Measurements from ENCODE around the gene RAB21. TPM values are rescaled to one million over a fixed set of nuclear protein-coding genes. Genes with fewer than 3 reads are reported as not detected.

The RAB21 gene, protein sequence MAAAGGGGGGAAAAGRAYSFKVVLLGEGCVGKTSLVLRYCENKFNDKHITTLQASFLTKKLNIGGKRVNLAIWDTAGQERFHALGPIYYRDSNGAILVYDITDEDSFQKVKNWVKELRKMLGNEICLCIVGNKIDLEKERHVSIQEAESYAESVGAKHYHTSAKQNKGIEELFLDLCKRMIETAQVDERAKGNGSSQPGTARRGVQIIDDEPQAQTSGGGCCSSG
- polyA plus RNA-seq (ENCODE audit: insufficient read length), result 76.8 TPM
- long read RNA-seq, donor 1, full-length matches to known transcripts, result 22 of 29 reads
- long read RNA-seq, donor 1, partial matches to known transcripts, result 7 of 29 reads
- long read RNA-seq, donor 1, other reads (novel, unspliced or antisense), result 0 of 29 reads
- long read RNA-seq, donor 2, full-length matches to known transcripts, result 15 of 15 reads
- long read RNA-seq, donor 2, partial matches to known transcripts, result 0 of 15 reads
- long read RNA-seq, donor 2, other reads (novel, unspliced or antisense), result 0 of 15 reads
- long read RNA-seq, donor 3, full-length matches to known transcripts, result 14 of 20 reads
- long read RNA-seq, donor 3, partial matches to known transcripts, result 6 of 20 reads
- long read RNA-seq, donor 3, other reads (novel, unspliced or antisense), result 0 of 20 reads
- long read RNA-seq, donor 4, result 0 reads
- long read RNA-seq, donor 5, full-length matches to known transcripts, result 22 of 22 reads
- long read RNA-seq, donor 5, partial matches to known transcripts, result 0 of 22 reads
- long read RNA-seq, donor 5, other reads (novel, unspliced or antisense), result 0 of 22 reads
- long read RNA-seq, donor 6, full-length matches to known transcripts, result 19 of 19 reads
- long read RNA-seq, donor 6, partial matches to known transcripts, result 0 of 19 reads
- long read RNA-seq, donor 6, other reads (novel, unspliced or antisense), result 0 of 19 reads
- long read RNA-seq, donor 7, full-length matches to known transcripts, result 11 of 11 reads
- long read RNA-seq, donor 7, partial matches to known transcripts, result 0 of 11 reads
- long read RNA-seq, donor 7, other reads (novel, unspliced or antisense), result 0 of 11 reads
- long read RNA-seq, donor 8, full-length matches to known transcripts, result 7 of 7 reads
- long read RNA-seq, donor 8, partial matches to known transcripts, result 0 of 7 reads
- long read RNA-seq, donor 8, other reads (novel, unspliced or antisense), result 0 of 7 reads

DNA sequence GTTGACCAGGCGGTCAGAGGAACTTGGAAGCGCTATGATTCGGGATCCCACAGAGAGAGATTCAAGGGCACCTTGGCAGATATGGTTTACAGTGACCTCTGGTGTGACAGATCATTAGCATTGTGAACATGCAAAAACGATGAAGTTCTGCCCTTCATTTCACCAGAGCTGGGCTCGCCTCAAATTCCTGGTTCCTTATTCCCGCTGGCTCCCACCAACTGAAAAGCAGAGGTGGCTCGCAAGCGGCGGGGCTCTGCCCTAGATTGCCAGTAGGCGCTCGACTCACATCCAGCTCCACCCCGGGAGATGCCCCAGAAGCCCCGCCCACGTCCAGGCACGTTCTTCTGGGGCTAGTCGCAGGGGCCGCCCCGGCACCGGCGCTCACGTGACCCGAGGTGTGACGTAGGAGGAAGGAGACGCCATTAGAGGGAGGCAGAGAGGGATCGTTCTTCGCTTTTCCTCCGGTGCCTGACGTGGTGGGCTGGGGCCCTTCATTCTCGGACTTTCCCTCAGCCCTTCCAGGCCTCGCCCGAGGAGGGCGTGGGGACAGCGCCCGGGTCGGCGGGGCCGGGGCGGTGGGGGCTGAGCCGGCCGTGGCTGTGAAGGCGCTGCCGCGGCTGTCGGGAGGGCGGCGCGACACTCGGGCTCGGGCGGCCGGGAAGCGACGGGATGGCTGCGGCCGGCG, at the start of gene RAB21:
Gene RAB21, plus strand, starts transcription at position 403 of the 685 bp plus-strand sequence. Its CDS starts 267 bp downstream, at position 670.
- peak; percentile 95 for DNase-seq

DNA sequence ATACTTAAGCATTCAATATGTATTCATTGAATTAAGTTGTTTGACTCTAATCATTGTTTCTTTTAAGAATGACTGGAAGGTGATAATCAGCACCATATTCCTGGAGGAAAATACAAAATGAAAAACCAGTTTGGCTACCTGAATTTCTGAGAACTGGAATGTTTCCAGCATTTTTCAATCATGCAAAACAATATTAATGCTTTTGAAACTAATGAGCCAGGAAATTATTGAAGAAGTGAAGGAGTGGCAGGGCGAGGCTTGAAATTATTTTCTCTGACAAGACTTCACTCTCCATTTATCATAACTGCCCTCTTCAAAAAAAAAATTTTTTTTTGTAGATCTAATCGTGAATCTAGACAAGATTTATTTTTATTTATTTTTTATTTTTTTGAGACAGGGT, 49.7 kb upstream of the RAB21 start:
- DNase-seq, result peak; percentile 15

DNA sequence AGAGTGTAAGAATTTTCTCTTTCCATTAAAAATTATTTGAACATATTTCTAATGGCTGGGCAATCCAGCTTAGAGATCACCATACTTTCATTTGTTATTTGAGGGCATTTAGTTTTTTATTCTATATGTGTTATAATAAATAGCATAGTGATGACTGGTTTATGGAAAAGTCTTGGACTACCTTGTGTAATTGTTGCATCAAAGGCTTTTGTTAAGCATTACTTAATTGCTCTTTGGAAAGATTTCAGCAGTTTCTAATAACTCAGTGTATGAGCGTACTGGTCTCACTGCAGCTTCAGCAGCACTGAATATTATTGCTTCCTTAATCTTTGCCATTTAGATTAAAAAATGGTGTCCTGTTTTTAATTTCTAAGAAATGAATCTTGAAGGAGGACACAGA, 46.0 kb upstream of the RAB21 start:
- DNase-seq, result no peak

DNA sequence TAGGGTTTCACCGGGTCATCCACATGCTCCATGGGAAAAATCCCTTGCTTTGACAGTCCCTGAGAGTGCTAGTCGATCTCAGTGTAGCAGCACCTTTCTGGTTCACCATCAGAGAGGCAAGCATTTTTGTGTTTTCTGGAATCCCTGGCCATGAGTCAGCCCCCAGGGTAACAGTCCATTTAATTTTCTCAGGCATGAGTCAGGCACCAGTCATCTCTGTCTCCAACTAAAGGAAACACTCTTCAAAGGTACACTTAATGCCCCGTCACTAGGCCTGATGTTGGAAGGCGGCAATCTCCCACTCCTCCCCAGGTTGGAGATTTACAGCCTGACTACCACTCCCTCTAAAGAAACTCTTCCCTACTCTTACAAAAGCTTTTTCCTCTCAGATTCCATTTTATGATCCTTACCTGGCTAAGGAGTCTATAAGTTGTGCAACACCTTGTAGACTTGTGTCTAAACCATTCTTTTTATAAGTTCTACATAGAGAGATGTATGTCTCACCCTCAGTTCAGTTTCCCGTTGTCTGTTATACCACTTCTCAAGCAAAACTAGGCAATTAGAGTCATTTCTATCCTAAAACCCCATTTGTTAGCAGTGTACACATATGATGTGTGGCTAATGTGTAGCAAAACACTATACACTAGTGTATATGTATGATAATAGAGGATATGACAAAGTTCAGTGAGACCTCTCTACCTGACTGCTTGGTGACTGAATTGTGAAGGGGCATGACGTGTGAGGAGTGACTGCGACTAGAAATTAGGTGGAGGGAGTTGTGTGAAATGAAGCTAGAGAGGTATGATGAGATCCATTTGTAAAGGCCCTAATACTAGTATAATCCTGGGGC, 44.2 kb upstream of the RAB21 start:
- no peak for DNase-seq

DNA sequence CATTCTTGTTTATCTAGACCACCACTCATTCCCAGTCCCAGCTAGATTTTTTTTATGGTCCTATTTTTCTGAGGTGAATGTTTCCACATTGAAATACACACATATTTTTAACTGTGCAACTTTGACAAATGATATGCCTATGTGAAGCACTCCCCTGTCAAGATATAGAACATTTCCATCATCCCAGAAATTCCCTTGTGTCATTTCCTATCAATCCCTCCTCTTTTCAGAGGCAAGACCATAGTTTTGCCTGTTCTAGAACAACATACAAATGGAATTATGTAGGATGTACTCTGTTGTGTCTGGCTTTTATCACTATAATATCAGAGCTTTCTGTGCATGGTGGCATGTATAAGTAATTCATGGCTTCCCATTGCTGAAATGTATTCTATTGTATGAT, 36.1 kb upstream of the RAB21 start:
- no peak for DNase-seq

DNA sequence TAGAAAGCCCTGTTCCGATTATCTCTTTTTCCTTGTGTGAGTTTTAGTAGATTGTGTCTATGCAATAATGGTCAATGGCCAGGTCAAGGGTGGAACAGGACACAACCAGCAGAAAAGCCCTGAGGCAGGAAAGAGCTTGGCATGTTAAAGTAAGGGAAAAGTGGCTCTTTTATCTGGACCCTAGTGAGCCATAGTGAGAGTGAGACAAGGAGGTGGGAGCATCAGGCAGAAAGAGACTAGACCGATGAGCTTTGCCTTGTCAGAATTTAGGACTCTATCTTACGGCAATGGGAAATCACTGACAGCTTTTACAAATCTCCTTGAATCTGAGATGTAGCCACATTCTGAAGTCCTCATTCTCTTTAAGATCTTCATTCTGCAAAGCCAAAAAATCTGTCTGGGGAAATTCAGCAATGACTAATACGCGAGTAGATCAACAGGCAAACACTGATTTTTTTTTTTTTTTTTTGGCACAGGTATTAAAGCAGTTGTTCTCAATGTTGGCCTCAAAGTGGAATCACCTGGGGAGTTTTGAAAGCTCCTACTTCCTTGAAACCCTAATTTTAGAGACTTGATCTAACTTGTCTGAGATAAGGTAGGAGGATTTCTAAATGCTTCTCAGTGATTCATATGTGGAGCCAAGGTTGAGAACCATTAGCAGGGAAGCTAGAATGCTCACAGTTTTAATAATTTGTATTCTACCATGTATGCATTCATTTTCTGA, 34.9 kb upstream of the RAB21 start:
- DNase-seq, result no peak

DNA sequence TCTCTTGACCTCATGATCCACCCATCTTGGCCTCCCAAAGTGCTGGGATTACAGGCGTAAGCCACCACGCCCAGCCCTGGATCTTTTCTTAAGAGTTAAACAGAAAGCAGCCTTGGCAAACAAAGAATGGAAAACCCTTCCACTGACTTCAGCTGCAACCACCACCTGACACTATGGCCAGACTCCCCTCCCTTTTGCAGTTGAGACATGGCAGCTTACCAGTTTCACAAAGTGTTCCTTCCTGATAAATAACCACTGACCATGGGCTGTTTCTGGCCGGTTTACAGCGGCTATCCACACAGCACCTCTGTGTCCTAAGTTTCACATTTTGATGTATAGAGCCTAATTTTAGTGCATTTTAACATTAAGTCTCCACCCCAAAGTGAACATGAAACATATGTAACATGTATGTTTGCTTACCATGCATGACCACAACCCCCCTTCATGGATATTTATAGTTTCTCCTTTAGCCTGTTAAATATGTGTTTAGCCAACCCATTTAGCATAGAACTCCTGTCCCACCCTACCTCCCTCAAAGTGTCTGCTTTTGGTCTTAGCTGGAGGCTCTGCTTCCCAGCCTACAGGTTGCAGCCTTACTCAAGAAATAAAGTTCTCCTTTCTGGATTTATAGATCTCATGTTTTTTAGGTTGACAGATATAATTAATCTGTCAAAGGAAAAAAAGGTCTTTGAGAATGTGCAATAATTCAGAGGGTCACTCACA, 32.7 kb upstream of the RAB21 start:
- DNase-seq, result no peak

DNA sequence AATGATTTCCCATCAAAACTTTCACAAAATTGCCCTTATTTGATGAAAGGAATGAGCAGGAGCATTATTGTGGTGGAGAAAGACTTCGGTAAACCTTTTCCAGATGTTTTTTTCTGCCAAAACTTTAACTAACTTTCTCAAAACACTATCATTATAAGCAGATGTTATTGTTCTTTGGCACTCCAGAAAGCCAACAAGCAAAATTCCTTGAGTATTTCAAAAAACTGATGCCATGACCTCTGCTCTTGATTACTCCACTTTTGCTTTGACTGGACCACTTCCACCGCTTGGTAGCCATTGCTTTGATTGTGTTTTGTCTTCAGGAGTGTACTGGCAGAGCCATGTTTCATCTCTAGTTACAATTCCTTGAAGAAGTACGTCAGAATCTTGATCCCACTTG, 29.7 kb upstream of the RAB21 start:
- DNase-seq, result no peak

DNA sequence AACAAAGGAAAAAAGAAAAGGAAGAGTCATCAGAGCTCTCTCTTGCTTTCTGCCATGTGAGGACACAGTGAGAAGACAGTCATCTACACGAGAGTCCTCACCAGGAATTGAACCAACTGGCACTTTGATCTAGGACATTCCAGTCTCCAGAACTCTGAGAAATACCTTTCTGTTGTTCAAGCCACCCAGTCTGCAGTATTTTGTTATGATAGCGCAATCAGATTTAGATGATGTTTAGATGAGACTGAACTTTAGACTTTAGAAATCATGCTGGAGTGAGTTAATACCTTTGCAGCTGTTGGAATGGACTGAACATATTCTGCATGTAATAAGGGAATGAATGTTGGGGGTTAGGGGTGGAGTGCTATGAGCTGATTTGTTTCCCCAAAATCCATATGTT, 28.1 kb upstream of the RAB21 start:
- no peak for DNase-seq

DNA sequence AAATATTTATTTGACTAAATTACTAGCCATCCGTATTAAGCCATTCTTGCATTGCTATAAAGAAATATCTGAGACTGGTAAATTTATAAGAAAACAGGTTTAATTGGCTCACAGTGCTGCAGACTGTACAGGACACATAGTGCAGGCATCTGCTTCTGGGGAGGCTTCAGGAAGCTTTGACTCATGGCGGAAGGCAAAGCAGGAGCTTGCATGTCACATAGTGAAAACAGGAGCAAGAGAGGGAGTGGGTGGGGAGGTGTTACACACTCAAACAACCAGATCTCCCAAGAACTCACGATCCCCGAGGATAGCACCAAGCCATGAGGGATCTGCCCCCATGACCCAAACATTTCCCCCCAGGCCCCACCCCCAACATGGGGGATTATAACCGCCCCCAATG, 26.7 kb upstream of the RAB21 start:
- no peak for DNase-seq

DNA sequence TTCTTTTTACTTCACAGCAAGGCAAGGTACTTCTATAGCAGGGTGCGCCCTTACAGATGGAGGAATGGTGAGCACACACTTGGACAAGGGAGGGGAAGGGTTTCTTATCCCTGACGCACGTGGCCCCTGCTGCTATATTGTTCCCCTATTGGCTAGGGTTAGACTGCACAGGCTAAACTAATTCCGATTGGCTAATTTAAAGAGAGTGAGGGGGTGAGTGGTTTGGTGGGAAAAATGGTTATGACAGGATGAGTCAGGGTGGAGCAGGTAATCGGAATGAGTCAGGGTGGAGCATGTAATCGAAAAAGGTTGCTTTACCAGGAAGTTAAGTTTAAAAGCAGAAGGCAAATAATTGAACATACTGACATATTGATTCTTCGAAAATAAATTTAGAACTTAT, 23.7 kb upstream of the RAB21 start:
- no peak for DNase-seq

DNA sequence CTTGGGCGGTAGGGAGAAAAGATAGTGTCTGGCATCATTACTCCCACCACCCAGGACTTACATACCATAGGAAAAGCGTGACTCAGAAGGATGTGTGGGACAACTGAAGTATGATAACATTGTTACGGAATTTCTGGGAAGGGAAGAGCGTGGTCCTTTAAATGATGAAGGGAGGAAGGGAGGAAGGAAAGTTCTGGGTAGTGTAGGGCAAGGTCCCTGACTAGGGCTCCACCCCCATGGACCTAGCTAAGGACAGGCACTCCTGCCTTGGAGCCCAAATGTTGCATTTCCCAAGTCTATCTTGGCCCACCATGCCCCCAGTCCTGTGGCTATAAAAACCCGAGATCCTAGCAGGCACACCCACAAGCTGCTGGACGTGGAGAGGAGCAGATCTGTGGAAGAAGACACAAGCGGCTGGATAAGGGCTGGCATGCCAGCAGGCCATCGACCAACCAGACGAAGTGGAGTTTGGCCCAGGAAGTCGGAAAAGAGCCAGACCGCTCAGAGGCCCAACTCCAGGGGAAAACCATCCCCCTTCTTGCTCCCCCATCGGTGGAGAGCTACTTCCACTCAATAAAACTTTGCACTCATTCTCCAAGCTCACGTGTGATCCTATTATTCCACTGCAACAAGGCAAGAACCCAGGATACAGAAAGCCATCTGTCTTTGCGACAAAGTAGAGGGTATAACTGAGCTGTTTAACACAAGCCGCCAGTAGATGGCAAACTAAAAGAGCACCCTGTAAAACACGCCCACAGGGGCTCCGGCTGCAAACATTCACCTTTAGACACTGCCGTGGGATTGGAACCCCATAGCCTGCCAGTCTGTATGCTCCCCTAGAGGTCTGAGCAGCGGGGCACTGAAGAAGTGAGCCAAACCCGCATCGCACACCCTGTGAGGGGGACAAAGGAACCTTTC, 23.0 kb upstream of the RAB21 start:
- no peak for DNase-seq

DNA sequence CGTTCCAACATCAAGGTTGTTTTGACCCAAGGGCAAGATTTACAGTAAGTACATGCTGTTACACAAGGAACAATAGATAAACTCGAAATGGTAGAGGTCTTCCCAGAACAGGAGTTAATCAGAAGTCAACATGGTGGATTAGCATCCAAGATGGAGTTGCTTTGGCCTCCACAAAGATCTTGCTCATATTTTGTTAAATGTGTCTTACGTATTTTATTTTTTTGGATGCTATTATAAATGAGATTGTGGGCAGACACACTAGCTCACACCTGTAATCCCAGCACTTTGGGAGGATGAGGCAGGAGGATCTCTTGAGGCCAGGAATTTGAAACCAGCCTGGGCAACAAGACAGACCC, 22.3 kb upstream of the RAB21 start:
- no peak for DNase-seq

DNA sequence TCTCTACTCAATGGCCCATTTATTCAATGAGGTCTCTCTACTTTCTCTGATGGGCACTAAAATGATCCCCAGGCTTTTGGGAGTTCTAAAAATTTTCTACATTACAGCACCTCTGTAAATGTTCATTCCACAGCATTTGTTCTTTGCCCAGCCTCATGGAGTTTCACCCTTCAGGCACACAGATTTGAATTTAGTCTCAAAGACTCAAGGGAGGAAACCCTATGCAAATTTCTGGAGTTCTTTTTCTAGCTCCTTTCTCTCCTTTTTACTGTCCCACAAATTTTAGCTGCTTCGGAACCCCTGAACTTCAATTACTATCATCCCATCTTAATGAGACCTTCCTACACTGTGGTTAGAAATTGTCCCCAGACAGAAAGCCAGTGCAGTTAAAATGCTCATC, 17.5 kb upstream of the RAB21 start:
- DNase-seq, result no peak

DNA sequence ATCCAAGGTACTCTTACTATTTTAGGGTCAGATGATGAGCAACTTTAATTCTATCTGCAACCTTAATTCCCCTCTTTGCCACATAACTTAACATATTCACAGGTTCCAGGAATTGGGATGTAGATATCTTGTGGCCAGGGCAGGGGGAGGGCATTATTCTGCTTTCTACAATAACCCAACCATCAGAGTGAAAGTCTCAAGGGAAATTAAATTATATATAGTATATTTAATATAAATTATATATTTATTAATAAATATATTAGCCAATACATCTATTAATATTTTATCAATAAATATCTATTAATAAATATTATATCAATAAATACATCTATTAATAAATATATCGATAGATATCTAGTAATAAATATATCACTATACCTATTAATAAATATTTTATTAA, 11.7 kb upstream of the RAB21 start:
- DNase-seq, result no peak

DNA sequence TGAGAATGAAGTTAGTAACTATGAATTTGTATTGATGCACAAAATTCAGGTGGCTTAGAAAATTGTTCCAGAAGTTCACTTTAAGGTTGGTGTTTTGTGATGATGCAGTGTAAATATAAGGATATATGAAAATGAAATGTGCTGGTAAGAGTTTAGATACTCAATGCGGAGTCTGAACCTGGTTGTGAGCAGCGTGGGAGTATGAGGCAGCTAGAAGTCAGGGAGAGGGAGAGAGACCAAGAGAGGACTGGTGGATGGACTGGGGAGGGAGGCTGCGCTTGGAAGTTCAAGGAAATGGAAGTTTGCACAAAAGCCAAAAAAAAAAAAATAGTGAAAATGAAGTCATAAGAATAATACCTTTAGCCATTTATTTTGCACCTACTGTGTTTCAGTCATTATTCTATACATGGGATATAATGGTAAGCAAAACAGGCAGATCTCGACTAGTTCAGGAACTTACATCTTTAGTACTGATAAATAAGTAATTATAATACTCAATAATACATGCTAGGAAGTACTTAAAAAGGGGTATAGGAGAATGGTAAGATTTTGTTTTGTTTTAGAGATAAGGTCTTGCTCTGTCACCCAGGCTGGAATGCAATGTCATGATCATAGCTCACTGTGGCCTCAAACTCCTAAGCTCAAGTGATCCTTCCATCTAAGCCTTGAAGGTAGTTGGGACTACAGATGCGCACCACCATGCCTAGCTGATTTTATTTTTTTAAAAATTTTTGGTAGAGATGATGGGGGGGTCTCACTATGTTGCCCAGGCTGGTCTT, 10.0 kb upstream of the RAB21 start:
- DNase-seq, result no peak

DNA sequence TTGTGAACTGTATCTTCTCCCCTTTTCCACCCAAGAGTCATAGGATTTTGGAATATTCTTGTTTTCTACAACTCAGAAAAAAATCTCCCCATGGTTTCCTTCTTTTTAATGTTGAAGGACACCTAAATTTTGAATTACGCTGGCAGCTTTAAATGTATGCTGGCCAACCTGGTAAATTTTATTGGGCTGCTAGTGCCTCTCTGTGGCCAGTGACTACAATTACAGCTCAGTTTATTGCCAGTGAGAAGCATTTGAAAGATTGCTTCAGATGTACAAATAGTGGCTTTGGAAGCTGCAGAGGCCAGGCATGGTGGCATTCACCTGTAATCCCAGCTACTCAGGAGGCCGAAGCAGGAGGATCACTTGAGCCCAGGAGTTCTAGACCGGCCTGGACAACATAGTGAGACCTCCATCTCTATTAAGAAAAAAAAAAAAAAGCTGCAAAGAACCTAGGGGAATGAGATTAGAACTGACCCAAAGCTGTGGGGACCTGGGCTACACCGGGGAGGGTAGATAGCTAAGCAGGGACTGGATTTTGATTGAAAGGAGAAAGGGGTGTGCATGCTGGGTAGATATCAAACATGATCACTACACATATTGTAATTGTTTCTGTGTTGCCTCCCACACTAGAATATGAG, 7.6 kb upstream of the RAB21 start:
- peak; percentile 50 for DNase-seq

All from left kidney (tissue), 8 donors.